Cortex of kidney (tissue), 1 donor: Measurements from ENCODE around the gene PROKR1.
"Not testable (repeated sequence)": the region's sequence is repeated elsewhere in the genome, so short reads cannot be mapped to it uniquely, and the experiment has no call there.

Experiments used
- DNase-seq: peaks from one replicate; lab custom pipeline; 2025; lab: John Stamatoyannopoulos, UW

PROKR1 gene

DNA sequence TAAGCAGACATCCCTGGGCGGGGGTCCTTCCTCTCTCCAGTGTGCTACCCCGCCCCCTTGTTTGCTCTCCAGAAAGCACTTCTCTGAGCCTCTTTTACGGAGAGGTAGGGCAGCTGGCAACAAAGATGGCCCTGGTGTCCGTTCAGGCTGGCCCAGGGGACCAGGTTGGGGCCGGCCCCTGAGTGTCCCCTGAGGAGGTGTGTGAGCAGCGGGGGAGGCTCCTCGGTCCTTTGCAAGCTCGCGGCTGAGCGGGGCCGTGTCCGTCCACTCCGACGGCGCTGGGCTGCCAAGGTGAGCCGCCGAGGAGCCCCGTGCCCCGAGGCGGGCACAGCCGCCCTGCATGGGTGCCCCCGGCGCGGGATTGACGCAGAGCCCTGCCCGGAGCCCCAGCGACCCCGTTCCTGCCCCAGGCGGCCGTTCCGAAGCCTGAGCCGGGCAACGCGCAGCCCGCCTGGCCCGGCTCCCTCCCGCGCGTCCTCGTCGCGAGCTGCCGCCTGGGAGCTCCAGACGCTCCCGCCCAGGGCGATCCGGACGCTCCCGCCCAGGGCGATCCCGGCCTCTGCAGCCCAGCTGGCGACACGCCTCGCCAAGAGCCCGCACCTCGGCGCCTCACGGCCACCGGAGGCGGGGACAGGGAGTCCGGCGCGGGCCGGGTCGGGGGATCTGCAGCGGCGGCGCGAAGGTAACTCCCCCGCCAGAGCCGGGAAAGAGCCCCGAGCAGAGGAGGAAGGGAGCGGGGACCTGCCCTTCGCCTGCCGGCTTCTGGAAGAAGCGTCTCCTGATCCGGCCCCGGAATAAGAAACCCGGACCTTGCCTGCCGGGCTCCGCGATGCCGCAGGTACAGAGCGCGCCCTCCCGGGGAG, at the start of gene PROKR1:
Gene PROKR1, plus strand, starts transcription at position 569 of the 863 bp plus-strand sequence. CDS start 2,243 bp downstream, outside the sequence.
- DNase-seq = no peak

GRCh38 chr2:68594041-68594440, 49.3 kb upstream of the PROKR1 start:
- DNase-seq = no peak

GRCh38 chr2:68594674-68595492, 48.5 kb upstream of the PROKR1 start:
- DNase-seq = no peak

- not testable (repeated sequence) for DNase-seq
Observed at GRCh38 chr2:68595493-68595785, 47.9 kb upstream of the PROKR1 start.

- DNase-seq = not testable (repeated sequence)
Observed at GRCh38 chr2:68600495-68600894, 42.9 kb upstream of the PROKR1 start.

GRCh38 chr2:68603059-68603458, 40.3 kb upstream of the PROKR1 start:
- DNase-seq = no peak

DNA sequence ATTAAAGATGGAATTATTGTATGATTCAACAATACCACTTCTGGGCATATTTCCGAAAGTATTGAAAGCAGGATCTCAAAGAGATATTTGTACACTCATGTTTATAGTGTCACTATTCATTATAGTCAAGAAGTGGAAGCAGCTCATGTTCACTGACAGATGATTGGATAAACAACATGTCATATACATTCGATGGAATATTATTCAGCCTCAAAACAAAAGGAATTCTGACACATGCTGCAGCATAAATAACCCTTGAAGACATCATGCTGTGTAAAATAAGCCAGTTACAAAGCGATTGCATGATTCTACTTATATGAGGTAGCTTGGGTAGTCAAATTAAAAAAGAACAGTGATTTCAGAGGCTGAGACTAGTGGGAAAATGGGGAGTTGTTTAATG, 39.3 kb upstream of the PROKR1 start:
- no peak for DNase-seq

GRCh38 chr2:68605939-68606338, 37.4 kb upstream of the PROKR1 start:
- DNase-seq = no peak

DNA sequence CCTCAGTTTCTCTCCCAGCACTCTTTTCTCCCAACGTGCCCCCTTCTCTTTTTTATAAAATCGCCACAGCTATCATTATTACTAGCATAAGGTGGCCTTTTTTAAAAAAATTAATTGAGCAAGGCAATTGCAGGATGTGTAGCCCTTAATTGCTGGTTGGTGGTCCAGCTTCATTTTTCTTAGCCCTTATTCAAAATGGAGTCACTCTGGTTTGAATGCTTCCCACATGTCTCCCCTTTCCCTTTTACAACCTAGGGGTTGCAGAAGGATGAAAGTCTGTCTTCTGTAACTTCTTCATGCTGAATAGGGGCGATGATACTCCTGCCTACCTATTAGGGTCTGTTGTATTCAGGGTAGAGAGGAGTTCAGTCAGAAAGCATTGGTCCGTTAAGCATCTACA, 36.6 kb upstream of the PROKR1 start:
- no peak for DNase-seq

GRCh38 chr2:68607837-68608236, 35.5 kb upstream of the PROKR1 start:
- no peak for DNase-seq

GRCh38 chr2:68612765-68613519, 30.4 kb upstream of the PROKR1 start:
- no peak for DNase-seq

GRCh38 chr2:68620772-68621171, 22.6 kb upstream of the PROKR1 start:
- DNase-seq = no peak

DNA sequence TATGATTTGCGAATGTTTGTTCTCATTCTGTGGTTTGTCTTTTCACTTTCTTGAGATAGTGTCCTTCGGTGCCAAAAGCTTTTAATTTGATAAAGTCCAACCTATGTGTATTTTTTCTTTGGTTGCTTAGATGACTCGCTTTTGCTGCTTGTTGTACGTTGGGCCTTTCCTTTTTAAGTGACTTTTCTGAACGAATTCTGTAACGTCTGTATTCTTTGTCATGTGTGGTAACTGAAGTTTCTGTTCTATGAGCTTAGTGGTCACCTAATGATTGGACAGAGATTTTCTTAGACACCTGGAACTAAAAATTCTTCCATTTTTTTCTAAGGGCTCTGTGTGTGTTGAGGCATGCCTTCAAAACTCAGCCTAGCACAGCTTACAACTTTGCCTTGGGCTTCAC, 19.6 kb upstream of the PROKR1 start:
- DNase-seq = no peak

GRCh38 chr2:68627615-68628014, 15.8 kb upstream of the PROKR1 start:
- no peak for DNase-seq

GRCh38 chr2:68632021-68632420, 11.4 kb upstream of the PROKR1 start:
- no peak for DNase-seq

DNA sequence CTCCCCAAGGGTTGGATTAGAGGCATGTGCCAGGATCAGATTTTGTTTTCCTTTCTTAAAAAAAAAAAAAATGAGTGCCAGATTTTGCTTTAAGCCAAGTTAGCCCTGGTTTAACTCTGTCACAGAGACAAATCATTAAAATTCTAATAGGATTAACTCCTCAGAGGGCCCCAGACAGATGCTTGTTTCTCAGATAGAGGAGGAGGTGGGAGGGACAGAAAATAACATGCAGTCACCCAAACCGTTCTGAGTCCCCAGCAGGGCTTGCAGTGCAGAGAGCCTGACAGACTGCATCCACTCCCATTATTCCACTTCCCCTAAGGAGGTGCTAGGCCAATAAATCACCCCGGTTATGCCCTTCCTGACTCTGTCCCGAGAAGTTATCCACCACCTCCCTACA, 6.3 kb upstream of the PROKR1 start:
- DNase-seq = no peak

DNA sequence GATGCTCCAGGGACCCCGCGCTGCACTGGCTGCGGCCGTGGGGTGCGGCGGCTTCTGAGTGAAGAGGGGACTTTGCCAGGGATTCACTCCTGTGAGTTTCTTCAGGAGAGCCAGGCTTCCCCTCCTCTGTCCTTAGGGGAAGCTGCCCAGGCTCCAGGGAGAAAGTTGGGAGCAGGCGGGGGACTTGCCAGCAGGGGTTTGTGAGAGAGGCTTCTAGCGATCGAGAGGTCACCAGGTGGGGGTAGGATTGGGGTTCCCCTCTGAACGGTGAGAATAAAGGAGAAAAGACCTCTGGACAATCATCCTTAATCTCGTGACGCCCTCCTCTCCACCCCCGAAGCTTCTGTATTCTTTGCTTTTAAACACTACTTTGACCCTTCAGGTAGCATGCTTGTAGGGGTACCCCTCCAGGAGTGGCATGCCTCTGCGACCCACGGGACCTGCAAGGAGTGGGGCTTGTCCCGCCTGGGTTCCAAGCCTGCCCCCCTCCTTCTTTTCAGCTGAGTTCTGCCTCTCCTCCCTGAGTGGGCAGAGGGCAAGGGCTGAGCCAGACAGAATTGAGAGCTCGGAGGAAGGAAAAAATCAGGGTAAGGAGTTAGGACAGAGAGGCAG, 601 bp downstream of the PROKR1 start:
- no peak for DNase-seq

DNA sequence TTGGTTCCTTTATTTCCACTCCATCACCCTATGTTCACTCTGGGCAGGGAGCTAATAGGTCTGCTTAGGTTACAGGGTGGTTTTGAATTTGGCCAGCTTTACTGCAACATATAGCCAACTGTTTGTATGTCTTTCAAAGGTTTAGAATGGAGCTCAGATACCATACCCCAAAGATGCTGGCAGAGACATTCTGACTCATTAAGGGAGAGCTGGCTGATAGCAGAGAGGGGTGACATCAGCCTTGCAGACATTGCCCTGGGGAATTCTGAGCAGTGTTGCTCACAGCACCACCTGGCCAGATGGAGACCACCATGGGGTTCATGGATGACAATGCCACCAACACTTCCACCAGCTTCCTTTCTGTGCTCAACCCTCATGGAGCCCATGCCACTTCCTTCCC, 2.1 kb downstream of the PROKR1 start:
- DNase-seq = no peak

DNA sequence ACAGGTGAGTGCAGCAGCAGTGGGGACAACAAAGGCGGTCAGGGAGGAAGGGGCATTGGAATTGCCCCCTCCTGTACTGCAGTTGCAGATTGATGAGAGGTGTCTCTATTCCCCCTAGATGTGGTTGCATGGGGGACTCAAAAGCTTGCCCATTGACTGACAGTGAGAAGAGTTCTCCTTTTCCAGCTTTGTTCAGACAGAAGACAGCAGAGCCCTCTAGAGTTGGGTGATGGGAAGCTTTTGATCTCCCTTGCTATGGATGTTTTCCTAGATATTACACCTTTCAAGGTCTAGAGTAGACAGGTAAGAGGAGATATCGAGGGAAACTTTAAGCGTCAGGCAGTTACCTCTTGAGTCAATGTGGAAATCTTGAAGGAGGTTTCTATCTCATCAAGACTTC, 2.9 kb downstream of the PROKR1 start:
- DNase-seq = no peak

GRCh38 chr2:68650645-68651044, 7.3 kb downstream of the PROKR1 start:
- DNase-seq = no peak

- no peak for DNase-seq
Observed at GRCh38 chr2:68653034-68653433, 9.7 kb downstream of the PROKR1 start.

- DNase-seq = no peak
Observed at GRCh38 chr2:68653538-68653982, 10.2 kb downstream of the PROKR1 start.
